Endothelial cell of umbilical vein (primary cell): Measurements from ENCODE around the gene TULP1. TPM values are rescaled to one million over a fixed set of nuclear protein-coding genes. Genes with fewer than 3 reads are reported as not detected.

Source experiments
- BruUV-seq: library from RNA; stranded (reverse); fragments of 400-500 nt; replicated peaks from 2 replicates; lab custom pipeline; 2021; lab: Mats Ljungman, UMichigan
- CTCF ChIA-PET: fragments of 300-600, 350-600 bp; sonication (Branson Sonifier 250); formaldehyde crosslinking; loops from one replicate; lab custom pipeline; 2021; ENCODE audit warnings: antibody characterized with exemption, inconsistent platforms; lab: Charles Lee
- POLR2A ChIA-PET: fragments of 300-600, 350-600 bp; sonication (Branson Sonifier 250); formaldehyde crosslinking; loops from one replicate; lab custom pipeline; 2021; ENCODE audit warnings: antibody characterized with exemption, inconsistent platforms; lab: Charles Lee
- DNase-seq: peaks from one replicate; pipeline ENCODE4 v3.0.0-alpha.2; 2011; ENCODE audit warnings: low read depth, low spot score
- FAIRE-seq: peaks from 2 replicates; lab custom pipeline; 2011; peaks lifted over from hg19 to GRCh38; lab: Jason Lieb, UNC
- H2AFZ ChIP-seq: 2 replicates; pipeline ENCODE4 v1.6.0; 2012; ENCODE audit warnings: low read depth, low read length, control low read depth, inconsistent platforms
- H3K27ac ChIP-seq: 2 replicates; pipeline ENCODE4 v1.5.1; 2011; ENCODE audit warnings: low read depth, mild to moderate bottlenecking, control low read depth, low read length, moderate library complexity; ENCODE audit not compliant: insufficient read depth
- H3K27me3 ChIP-seq, 2 experiments: 2 replicates each; pipeline versions ENCODE4 v1.6.0 to v1.6.1; 2011; ENCODE audit warnings: low read length in 2 of 2, mixed read lengths in 1 of 2; ENCODE audit not compliant: control insufficient read depth in 2 of 2, insufficient read depth in 2 of 2
- H3K36me3 ChIP-seq, 2 experiments: 2 replicates in 1 of 2; 3 replicates in 1 of 2; pipeline ENCODE4 v1.5.1; 2011; ENCODE audit warnings: low read length in 2 of 2, mild to moderate bottlenecking in 1 of 2, moderate library complexity in 1 of 2; ENCODE audit not compliant: control insufficient read depth in 2 of 2, insufficient read depth in 2 of 2; ENCODE audit errors: extremely low read depth in 1 of 2
- H3K4me1 ChIP-seq: 3 replicates; pipeline ENCODE4 v1.5.1; 2011; ENCODE audit warnings: mild to moderate bottlenecking, low read length; ENCODE audit not compliant: control insufficient read depth, insufficient read depth; ENCODE audit errors: extremely low read depth
- H3K4me2 ChIP-seq: 2 replicates; pipeline ENCODE4 v1.6.1; 2011; ENCODE audit warnings: low read length, control low read depth, mixed read lengths; ENCODE audit not compliant: insufficient read depth
- H3K4me3 ChIP-seq, 3 experiments: fragments of 200-600 bp in 1 of 3; sonication (generic), shearing (Covaris generic) in 1 of 3; replicated peaks in 1 of 3; 2 replicates each; pipeline ENCODE4 v1.5.1; 2011 to 2016; ENCODE audit warnings: control low read depth in 3 of 3, low read length in 3 of 3, mild to moderate bottlenecking in 2 of 3, inconsistent platforms in 1 of 3, low read depth in 1 of 3, moderate library complexity in 1 of 3; ENCODE audit not compliant: insufficient read depth in 1 of 3
- H3K79me2 ChIP-seq: 2 replicates; pipeline ENCODE4 v1.6.0; 2012; ENCODE audit warnings: low read length, inconsistent platforms; ENCODE audit not compliant: control insufficient read depth, insufficient read depth
- H3K9ac ChIP-seq: replicated peaks from 2 replicates; pipeline ENCODE3; 2011; ENCODE audit warnings: low read length, control low read depth; ENCODE audit not compliant: insufficient read depth; ENCODE audit errors: extremely low read depth
- H3K9me1 ChIP-seq: replicated peaks from 3 replicates; pipeline ENCODE4 v1.6.0; 2011; ENCODE audit warnings: mild to moderate bottlenecking, low read length; ENCODE audit not compliant: control insufficient read depth, insufficient read depth; ENCODE audit errors: extremely low read depth
- H3K9me3 ChIP-seq: replicated peaks from 2 replicates; pipeline ENCODE4 v1.5.1; 2012; ENCODE audit warnings: low read length, inconsistent platforms; ENCODE audit not compliant: control insufficient read depth, insufficient read depth
- H4K20me1 ChIP-seq: replicated peaks from 2 replicates; pipeline ENCODE3; 2011; ENCODE audit warnings: mild to moderate bottlenecking, low read length; ENCODE audit not compliant: control insufficient read depth, insufficient read depth; ENCODE audit errors: extremely low read depth
- EZH2 ChIP-seq: IDR thresholded peaks from 2 replicates; pipeline ENCODE4 v1.6.1; 2012; ENCODE audit warnings: borderline replicate concordance, low read depth, mild to moderate bottlenecking, moderate library complexity, low read length, inconsistent platforms; ENCODE audit not compliant: severe bottlenecking
- FOS ChIP-seq: IDR thresholded peaks from 2 replicates; pipeline ENCODE4 v1.6.1; 2011; ENCODE audit warnings: mild to moderate bottlenecking, low read length, moderate library complexity, borderline replicate concordance; ENCODE audit not compliant: insufficient read depth
- GATA2 ChIP-seq: IDR thresholded peaks from 2 replicates; pipeline ENCODE4 v1.7.0; 2011; ENCODE audit warnings: low read depth, mild to moderate bottlenecking, moderate library complexity, mixed read lengths, low read length; ENCODE audit not compliant: insufficient read length, insufficient read depth
- JUN ChIP-seq: IDR thresholded peaks from 2 replicates; pipeline ENCODE4 v1.6.1; 2011; ENCODE audit warnings: borderline replicate concordance, low read depth; ENCODE audit not compliant: insufficient read length, insufficient read depth
- MYC ChIP-seq: IDR thresholded peaks from one replicate; pipeline ENCODE4 v1.6.1; 2011; ENCODE audit warnings: mild to moderate bottlenecking, low read depth, low read length
- POLR2A ChIP-seq: IDR thresholded peaks from 2 replicates; pipeline ENCODE4 v1.6.1; 2012; ENCODE audit warnings: low read depth, mild to moderate bottlenecking, control low read depth, low read length
- POLR2AphosphoS5 ChIP-seq: IDR thresholded peaks from 2 replicates; pipeline ENCODE4 v1.6.1; 2012; ENCODE audit warnings: low read depth, mild to moderate bottlenecking, control low read depth, low read length, moderate library complexity; ENCODE audit not compliant: insufficient read depth
- dilution Hi-C: fragments of 300-500 bp; cut with MboI; formaldehyde crosslinking; loops from one replicate; pipeline ENCODE4 v1.15.0; 2019; ENCODE audit warnings: low sequenced_read_pairs; ENCODE audit not compliant: extremely low pct_ligation_motif_present
- intact Hi-C: fragments of 100-400 bp; cut with micrococcal nuclease; formaldehyde crosslinking; loops from one replicate; pipeline ENCODE4 v1.10.0; 2022
- polyA plus RNA-seq, 4 experiments: library from polyadenylated mRNA; depleted of rRNA in 3 of 4; stranded (reverse) in 3 of 4; unstranded in 1 of 4; fragments of >200 nt; gene quantifications; 2 replicates each; pipeline versions ENCODE4 v1.2.1 to v1.2.3, GENCODE V29; 2011 to 2012; ENCODE audit warnings: missing spikeins in 1 of 4
- total RNA-seq: library from RNA; stranded (reverse); gene quantifications from 2 replicates; pipeline ENCODE4 v1.2.3, GENCODE V29; 2021
- TF ChIP-seq, protein P1 (sequence below), 2 donors: IDR thresholded peaks; 1 replicate in 1 of 2; 2 replicates in 1 of 2; pipeline ENCODE4 v1.5.1; 2011; ENCODE audit warnings: low read length in 2 of 2, mild to moderate bottlenecking in 2 of 2, moderate library complexity in 2 of 2, control low read depth in 1 of 2, inconsistent platforms in 1 of 2, low read depth in 1 of 2; ENCODE audit not compliant: insufficient read depth in 1 of 2; ENCODE audit errors: extremely low read depth in 1 of 2
- TF ChIP-seq, protein P2 (sequence below): IDR thresholded peaks from 2 replicates; pipeline ENCODE4 v1.6.1; 2011; ENCODE audit not compliant: insufficient read depth, insufficient read length

Gene TULP1
- total and polyA plus RNA-seq, 2 donors (not counting 3 experiments of a cell fraction or from before 2014, with no cell fraction given), result not detected

DNA sequence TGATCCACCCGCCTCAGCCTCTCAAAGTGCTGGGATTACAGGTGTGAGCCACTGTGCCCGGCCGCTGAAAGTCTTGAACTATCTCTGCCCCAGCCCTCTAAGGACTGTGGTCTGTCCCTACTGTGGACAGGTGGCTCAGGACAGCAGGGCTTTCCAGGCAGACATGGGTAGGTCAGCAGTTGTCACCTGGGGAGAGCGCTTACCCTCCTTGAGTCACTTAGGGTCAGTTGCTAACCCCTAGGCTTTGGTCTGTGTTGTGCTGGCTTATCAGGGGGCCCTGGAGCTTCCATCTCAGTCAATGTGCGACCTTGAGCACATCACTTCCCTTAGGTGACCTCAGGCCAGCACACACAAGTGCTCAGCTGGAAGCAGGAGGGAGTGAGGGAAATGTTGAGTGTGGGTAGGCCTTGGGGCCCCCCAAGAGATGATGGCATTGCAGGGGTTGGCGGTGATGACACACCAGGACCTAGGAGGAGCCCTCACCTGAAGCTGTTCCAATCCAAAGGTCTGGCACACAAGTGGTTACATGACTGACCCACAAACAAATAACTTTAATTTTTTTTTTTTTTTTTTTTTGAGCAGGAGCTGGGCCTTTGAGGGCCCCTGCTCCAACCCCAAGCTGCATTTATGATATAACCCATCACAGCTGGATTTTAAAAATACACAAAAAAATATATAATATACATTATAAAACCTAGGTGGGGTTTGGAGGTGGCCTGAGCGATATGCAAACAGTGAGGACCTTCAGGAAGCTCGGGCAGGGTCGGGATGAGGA, 39.4 kb downstream of the TULP1 start:
- CTCF ChIA-PET, result interaction anchor here (0.7 kb wide), 1 partner anchor 17 kb away, joined by 3 read pairs; no protein-coding TSS in a partner anchor
- peaks cover 7 to 13% of the 10 kb centered on the region in 2 experiments for H3K36me3 ChIP-seq

More for the DNA sequence above, 39.4 kb downstream of the TULP1 start:
- BruUV-seq, result no TSS peak
- POLR2A ChIA-PET, result interaction anchor here (0.6 to 1.0 kb wide), 6 partner anchors 8 to 440 kb away, joined by 3 to 5 read pairs (median 4); no protein-coding TSS in a partner anchor
- intact Hi-C loops (no loop called here), dilution Hi-C loops (no loop called here)
- H3K27me3 ChIP-seq, result no peaks in the 10 kb centered on the region
- TF ChIP-seq JUN (no peak), MYC (no peak), FOS (no peak), POLR2AphosphoS5 (no peak), POLR2A (no peak), GATA2 (no peak), EZH2 (no peak)
- TF ChIP-seq, protein P1, sequence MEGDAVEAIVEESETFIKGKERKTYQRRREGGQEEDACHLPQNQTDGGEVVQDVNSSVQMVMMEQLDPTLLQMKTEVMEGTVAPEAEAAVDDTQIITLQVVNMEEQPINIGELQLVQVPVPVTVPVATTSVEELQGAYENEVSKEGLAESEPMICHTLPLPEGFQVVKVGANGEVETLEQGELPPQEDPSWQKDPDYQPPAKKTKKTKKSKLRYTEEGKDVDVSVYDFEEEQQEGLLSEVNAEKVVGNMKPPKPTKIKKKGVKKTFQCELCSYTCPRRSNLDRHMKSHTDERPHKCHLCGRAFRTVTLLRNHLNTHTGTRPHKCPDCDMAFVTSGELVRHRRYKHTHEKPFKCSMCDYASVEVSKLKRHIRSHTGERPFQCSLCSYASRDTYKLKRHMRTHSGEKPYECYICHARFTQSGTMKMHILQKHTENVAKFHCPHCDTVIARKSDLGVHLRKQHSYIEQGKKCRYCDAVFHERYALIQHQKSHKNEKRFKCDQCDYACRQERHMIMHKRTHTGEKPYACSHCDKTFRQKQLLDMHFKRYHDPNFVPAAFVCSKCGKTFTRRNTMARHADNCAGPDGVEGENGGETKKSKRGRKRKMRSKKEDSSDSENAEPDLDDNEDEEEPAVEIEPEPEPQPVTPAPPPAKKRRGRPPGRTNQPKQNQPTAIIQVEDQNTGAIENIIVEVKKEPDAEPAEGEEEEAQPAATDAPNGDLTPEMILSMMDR (IDR thresholded peaks at IDR 0.05; ENCODE audit: extremely low read depth in 1 of 2, insufficient read depth in 1 of 2, low read depth in 1 of 2, low read length in 2 of 2), result no peak
- TF ChIP-seq, protein P2, sequence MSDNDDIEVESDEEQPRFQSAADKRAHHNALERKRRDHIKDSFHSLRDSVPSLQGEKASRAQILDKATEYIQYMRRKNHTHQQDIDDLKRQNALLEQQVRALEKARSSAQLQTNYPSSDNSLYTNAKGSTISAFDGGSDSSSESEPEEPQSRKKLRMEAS, result no peak
- no peak overlapping the region for H2AFZ ChIP-seq
- no peaks in the 10 kb centered on the region for H3K9me1 ChIP-seq
- H4K20me1 ChIP-seq, result peaks cover 12% of the 10 kb centered on the region
- peaks cover 32% of the 10 kb centered on the region for H3K79me2 ChIP-seq
- no peak overlapping the region for H3K9ac ChIP-seq
- DNase-seq (no peak), FAIRE-seq (no peak)
- peaks cover 21% of the 10 kb centered on the region for H3K4me1 ChIP-seq
- H3K4me3 ChIP-seq, result no peak overlapping the region
- H3K4me2 ChIP-seq, result no peak overlapping the region
- no peak overlapping the region for H3K27ac ChIP-seq
- no peaks in the 10 kb centered on the region for H3K9me3 ChIP-seq
